Neutrophil (primary cell): Measurements from ENCODE around the gene CNDP2.
A peak's percentile ranks its signal among the peaks of the same experiment; 100 is the strongest.

Experiments used
- H3K27ac ChIP-seq: fragments of 200-600 bp; sonication (generic); 2 replicates; pipeline ENCODE4 v1.5.1; 2016; ENCODE audit warnings: mild to moderate bottlenecking, moderate library complexity
- H3K27me3 ChIP-seq: fragments of 200-600 bp; sonication (generic); 2 replicates; pipeline ENCODE4 v1.6.0; 2016; ENCODE audit warnings: mild to moderate bottlenecking
- H3K36me3 ChIP-seq: fragments of 200-600 bp; sonication (generic); 2 replicates; pipeline ENCODE4 v1.5.1; 2017
- H3K4me1 ChIP-seq, 2 experiments: fragments of 200-600 bp in 1 of 2; sonication (generic) in 1 of 2; 1 replicate in 1 of 2; 2 replicates in 1 of 2; pipeline versions ENCODE4 v1.5.1 to v1.6.1; 2013 to 2016; ENCODE audit warnings: low read depth in 1 of 2, low read length in 1 of 2, mild to moderate bottlenecking in 1 of 2, moderate library complexity in 1 of 2; ENCODE audit not compliant: control insufficient read depth in 1 of 2, insufficient read depth in 1 of 2
- H3K4me3 ChIP-seq, 2 experiments: fragments of 200-600 bp in 1 of 2; sonication (generic) in 1 of 2; 1 replicate in 1 of 2; 2 replicates in 1 of 2; pipeline ENCODE4 v1.5.1; 2013 to 2016; ENCODE audit warnings: low read depth in 1 of 2, low read length in 1 of 2, mild to moderate bottlenecking in 1 of 2, moderate library complexity in 1 of 2
- H3K9me3 ChIP-seq: fragments of 200-600 bp; sonication (generic); 2 replicates; pipeline ENCODE4 v1.5.1; 2016
- TF ChIP-seq, protein P1 (sequence below): fragments of 200-600 bp; sonication (generic); IDR thresholded peaks from 2 replicates; pipeline ENCODE4 v1.5.1; 2016; ENCODE audit warnings: antibody characterized with exemption

Gene CNDP2

DNA sequence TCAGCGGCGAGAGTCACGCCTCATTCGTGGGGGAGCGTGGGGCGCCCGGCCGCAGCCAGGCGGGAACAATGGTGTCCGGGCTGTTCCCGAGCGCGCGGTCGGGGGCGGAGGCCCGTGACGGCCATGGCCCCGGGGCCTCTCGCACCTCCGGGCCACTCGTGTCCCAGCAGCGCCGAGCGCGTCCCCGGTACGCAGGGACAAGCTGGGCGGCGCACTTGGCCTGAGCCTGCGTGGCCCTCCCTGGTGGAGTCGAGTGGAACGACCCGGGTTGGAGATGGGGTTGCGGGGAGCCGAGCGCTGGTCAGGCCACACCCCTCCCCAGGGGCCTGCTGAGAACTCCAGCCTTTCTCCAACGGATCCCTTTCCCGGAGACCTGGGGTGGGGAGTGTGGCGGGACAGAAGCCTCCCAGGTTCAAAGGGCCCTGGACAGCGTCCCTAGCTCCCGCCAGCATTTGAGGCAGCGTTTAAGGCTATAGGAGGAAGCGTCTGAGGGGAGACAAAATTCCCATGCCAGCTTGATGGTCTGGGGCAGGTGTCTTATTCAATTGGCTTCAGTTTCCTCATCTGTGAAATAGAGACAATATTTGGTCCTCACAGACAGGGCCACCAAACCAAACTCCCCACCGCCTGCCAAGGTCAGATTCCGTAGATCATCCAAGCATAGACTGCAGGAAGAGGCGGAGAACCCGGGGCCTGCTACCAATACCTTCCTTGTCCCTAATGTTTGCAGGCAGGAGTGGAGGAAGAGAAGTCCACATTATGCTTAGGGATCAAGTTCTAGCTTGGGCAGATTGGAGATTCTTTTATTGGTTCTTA is 553 bp downstream of the CNDP2 start:
- Histone ChIP-seq H3K9me3 (no peaks in the 10 kb centered on the region), H3K4me3 (peak overlapping the region; percentile 81 to 90), H3K27ac (peak overlapping the region; percentile 78), H3K4me1 (peaks cover 39 to 40% of the 10 kb centered on the region in 2 experiments), H3K36me3 (no peaks in the 10 kb centered on the region), H3K27me3 (peaks cover 26% of the 10 kb centered on the region)
- TF ChIP-seq, protein P1, sequence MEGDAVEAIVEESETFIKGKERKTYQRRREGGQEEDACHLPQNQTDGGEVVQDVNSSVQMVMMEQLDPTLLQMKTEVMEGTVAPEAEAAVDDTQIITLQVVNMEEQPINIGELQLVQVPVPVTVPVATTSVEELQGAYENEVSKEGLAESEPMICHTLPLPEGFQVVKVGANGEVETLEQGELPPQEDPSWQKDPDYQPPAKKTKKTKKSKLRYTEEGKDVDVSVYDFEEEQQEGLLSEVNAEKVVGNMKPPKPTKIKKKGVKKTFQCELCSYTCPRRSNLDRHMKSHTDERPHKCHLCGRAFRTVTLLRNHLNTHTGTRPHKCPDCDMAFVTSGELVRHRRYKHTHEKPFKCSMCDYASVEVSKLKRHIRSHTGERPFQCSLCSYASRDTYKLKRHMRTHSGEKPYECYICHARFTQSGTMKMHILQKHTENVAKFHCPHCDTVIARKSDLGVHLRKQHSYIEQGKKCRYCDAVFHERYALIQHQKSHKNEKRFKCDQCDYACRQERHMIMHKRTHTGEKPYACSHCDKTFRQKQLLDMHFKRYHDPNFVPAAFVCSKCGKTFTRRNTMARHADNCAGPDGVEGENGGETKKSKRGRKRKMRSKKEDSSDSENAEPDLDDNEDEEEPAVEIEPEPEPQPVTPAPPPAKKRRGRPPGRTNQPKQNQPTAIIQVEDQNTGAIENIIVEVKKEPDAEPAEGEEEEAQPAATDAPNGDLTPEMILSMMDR = no peak

DNA sequence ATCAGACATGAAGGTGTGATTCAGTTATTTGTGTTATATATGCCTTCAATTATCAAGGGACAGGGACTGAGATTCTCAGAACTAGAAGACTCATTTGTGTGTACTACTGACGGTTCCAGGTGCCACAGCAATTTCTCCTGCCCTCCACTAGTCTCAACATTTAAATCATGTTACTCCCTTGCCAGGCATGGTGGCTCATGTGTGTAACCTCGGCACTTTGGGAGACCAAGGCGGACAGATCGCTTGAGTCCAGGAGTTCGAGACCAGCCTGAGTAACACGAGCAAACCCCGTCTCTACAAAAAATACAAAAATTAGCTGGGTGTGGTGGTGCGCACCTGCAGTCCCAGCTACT is 1.1 kb downstream of the CNDP2 start:
- Histone ChIP-seq H3K4me1 (peaks cover 39 to 40% of the 10 kb centered on the region in 2 experiments), H3K27ac (peak overlapping the region; percentile 78), H3K36me3 (no peaks in the 10 kb centered on the region), H3K9me3 (no peaks in the 10 kb centered on the region), H3K4me3 (peak overlapping the region; percentile 81 to 90), H3K27me3 (peaks cover 20% of the 10 kb centered on the region)
- TF ChIP-seq, protein P1 = no peak

DNA sequence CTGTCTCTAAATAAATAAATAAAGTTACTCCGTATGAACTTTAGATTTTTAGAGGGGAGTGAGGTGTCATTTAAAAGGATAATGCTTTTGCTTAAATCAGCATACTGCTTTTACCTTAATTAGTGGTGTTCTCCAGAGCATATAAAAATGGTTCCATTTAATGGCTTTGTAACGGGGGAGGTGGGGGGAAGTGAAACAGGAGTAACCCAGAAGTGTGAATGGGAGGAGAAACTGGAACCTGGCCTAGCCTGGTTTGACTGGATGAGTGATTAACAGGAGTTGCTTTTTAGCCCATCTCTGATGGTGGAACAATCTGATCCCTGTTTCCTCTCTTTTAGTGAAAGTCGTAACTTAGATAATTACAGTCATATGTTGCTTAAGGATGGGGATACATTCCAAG is 1.6 kb downstream of the CNDP2 start:
- H3K9me3 ChIP-seq = no peaks in the 10 kb centered on the region
- peak overlapping the region; percentile 89 for H3K27ac ChIP-seq
- TF ChIP-seq, protein P1 = no peak
- peaks cover 17% of the 10 kb centered on the region for H3K27me3 ChIP-seq
- H3K4me3 ChIP-seq = no peak overlapping the region
- H3K4me1 ChIP-seq = peaks cover 39 to 40% of the 10 kb centered on the region in 2 experiments
- peaks cover 4% of the 10 kb centered on the region for H3K36me3 ChIP-seq

DNA sequence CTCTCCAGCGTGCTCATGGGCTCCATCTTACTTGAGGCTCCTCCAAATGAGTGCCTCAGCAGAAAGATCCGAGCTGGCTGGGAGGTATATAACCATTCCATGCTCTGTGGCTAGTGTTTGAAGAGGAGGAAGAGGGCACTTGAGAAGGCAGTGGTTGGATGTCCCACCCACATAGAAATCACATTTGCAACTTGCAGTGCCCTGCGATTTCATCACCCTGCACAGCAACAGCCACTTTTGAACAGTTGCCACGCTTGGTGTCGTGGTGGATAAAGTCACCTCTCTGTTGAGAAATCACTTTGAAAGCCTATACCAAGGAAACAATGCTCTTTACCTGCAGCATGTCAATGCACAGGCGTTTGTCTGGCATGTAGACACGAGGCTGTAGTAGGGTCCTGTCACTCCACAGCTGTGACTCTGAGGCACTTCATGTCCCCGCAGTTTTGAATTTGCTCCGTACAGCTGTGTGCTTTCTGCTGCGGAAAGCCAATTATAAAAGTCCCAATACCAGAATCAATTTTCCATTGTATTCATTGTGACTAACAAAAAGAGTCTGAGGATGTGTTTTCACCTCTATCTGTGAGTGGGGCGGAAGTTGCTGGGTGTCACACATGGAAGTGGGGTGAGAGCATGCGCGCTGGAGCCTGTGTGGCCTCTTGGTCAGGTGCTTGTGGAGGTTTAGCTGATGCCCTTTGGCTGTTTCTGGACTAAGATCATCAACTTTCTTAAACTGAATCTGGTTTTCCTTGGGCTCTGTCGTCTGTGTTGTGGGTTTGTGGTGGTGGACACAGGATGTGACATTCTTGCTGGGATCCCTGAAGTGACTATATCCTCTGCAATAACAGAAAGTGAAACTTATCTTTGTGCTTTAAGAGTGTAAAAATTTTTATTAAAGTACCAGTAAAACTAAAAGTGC is 2.8 kb downstream of the CNDP2 start:
- Histone ChIP-seq H3K4me1 (peaks cover 39 to 40% of the 10 kb centered on the region in 2 experiments), H3K4me3 (peak overlapping the region; percentile 62 to 69), H3K36me3 (peaks cover 13% of the 10 kb centered on the region), H3K27me3 (peaks cover 12% of the 10 kb centered on the region), H3K27ac (peak overlapping the region; percentile 89), H3K9me3 (no peaks in the 10 kb centered on the region)
- TF ChIP-seq, protein P1 = peak; percentile 15

DNA sequence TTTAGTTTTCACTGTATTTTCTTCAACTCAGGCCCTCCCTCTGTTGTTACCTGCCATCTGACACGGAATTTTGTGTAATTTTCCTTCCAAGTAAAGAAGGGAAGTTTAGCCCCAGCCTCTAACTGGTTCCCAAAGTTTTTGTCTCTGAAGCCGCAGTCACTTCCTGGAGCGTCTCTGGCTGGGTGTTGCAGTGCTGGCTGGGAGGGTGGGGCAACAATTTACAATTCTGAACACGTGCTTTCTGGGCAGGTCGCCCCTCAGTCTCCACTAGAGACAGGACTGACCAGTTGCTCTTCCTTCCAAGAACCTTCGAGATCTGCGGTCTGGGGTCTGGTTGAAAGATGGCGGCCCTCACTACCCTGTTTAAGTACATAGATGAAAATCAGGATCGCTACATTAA is 3.5 kb downstream of the CNDP2 start:
- Histone ChIP-seq H3K9me3 (no peaks in the 10 kb centered on the region), H3K27ac (peak overlapping the region; percentile 89), H3K4me1 (peaks cover 39 to 40% of the 10 kb centered on the region in 2 experiments), H3K4me3 (peak overlapping the region; percentile 62 to 69), H3K36me3 (peaks cover 20% of the 10 kb centered on the region), H3K27me3 (peaks cover 5% of the 10 kb centered on the region)
- TF ChIP-seq, protein P1 = no peak
